ENCODE data around the gene ZNHIT2. TPM values are rescaled to one million over a fixed set of nuclear protein-coding genes. Genes with fewer than 3 reads are reported as not detected.

The ZNHIT2 gene
- total and polyA plus RNA-seq, 10 of the 15 experiments (the other 5 are each of a cell fraction or from before 2014, with no cell fraction given) = 0.24 to 20.4 (median 15.5) TPM; not detected in 1

GRCh38 chr11:65132238-65132987, 14.9 kb upstream of the ZNHIT2 start (continued):
- TF ChIP-seq POLR2AphosphoS5 (IDR thresholded peaks at IDR 0.05; ENCODE audit: low read length) = no peak
- peak; percentile 45 for TF ChIP-seq EED (IDR thresholded peaks at IDR 0.05; ENCODE audit: low read depth)
- no peak for TF ChIP-seq LARP7 (IDR thresholded peaks at IDR 0.05)
- peak; percentile 89 for TF ChIP-seq POU2F2 (IDR thresholded peaks at IDR 0.05; ENCODE audit: borderline replicate concordance, low read depth, low read length)
- peak; percentile 56; the same call in 1 of the 2 replicates for TF ChIP-seq PAX5 (IDR thresholded peaks at IDR 0.05; ENCODE audit: borderline replicate concordance, low read depth, low read length)
- TF ChIP-seq MEF2A (IDR thresholded peaks at IDR 0.05; ENCODE audit: insufficient read depth, low read depth, low read length) = peak; percentile 78; the same call in 1 of the 2 replicates
- TF ChIP-seq ZNF687 (IDR thresholded peaks at IDR 0.05) = no peak
- TF ChIP-seq MEF2B (IDR thresholded peaks at IDR 0.05; ENCODE audit: partially characterized antibody, poor library complexity, severe bottlenecking) = peak; percentile 16
- TF ChIP-seq HSF1 (IDR thresholded peaks at IDR 0.05; ENCODE audit: low read depth, low read length) = no peak
- TF ChIP-seq SKIL (IDR thresholded peaks at IDR 0.05; ENCODE audit: low read depth, poor library complexity, severe bottlenecking) = no peak

All from GM12878 (cell line).